ENCODE measurements around the gene ETS1.

- TF ChIP-seq, protein P1, sequence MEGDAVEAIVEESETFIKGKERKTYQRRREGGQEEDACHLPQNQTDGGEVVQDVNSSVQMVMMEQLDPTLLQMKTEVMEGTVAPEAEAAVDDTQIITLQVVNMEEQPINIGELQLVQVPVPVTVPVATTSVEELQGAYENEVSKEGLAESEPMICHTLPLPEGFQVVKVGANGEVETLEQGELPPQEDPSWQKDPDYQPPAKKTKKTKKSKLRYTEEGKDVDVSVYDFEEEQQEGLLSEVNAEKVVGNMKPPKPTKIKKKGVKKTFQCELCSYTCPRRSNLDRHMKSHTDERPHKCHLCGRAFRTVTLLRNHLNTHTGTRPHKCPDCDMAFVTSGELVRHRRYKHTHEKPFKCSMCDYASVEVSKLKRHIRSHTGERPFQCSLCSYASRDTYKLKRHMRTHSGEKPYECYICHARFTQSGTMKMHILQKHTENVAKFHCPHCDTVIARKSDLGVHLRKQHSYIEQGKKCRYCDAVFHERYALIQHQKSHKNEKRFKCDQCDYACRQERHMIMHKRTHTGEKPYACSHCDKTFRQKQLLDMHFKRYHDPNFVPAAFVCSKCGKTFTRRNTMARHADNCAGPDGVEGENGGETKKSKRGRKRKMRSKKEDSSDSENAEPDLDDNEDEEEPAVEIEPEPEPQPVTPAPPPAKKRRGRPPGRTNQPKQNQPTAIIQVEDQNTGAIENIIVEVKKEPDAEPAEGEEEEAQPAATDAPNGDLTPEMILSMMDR (IDR thresholded peaks at IDR 0.05), result no peak
- TF ChIP-seq EZH2 (IDR thresholded peaks at IDR 0.05) (no peak), EZH2phosphoT487 (IDR thresholded peaks at IDR 0.05) (no peak)
Observed at GRCh38 chr11:128415539-128415938, 171.8 kb downstream of the ETS1 start.
